ENCODE data around the gene ELFN1.
A peak's percentile ranks its signal among the peaks of the same experiment; 100 is the strongest.

ELFN1 gene

GRCh38 chr7:1737956-1738355, 67.9 kb downstream of the ELFN1 start:
- Histone ChIP-seq H3K4me3 (ENCODE audit: low read length) (no peak overlapping the region), H3K9ac (ENCODE audit: low read length) (no peak overlapping the region), H3K4me1 (ENCODE audit: control insufficient read depth, insufficient read depth, low read length) (no peaks in the 10 kb centered on the region), H3K36me3 (ENCODE audit: control insufficient read depth, insufficient read depth, low read length) (no peaks in the 10 kb centered on the region), H3K27ac (ENCODE audit: low read depth, low read length) (no peak overlapping the region), H3K27me3 (ENCODE audit: control insufficient read depth, insufficient read depth, low read length) (no peaks in the 10 kb centered on the region)

- Histone ChIP-seq H3K4me3 (ENCODE audit: low read length) (no peak overlapping the region), H3K27me3 (ENCODE audit: control insufficient read depth, insufficient read depth, low read length) (no peaks in the 10 kb centered on the region), H3K4me1 (ENCODE audit: control insufficient read depth, insufficient read depth, low read length) (no peaks in the 10 kb centered on the region), H3K36me3 (ENCODE audit: control insufficient read depth, insufficient read depth, low read length) (no peaks in the 10 kb centered on the region), H3K9ac (ENCODE audit: low read length) (no peak overlapping the region), H3K27ac (ENCODE audit: low read depth, low read length) (no peak overlapping the region)
These were observed 68.4 kb downstream of the ELFN1 start for GRCh38 chr7:1738511-1738910.

DNA sequence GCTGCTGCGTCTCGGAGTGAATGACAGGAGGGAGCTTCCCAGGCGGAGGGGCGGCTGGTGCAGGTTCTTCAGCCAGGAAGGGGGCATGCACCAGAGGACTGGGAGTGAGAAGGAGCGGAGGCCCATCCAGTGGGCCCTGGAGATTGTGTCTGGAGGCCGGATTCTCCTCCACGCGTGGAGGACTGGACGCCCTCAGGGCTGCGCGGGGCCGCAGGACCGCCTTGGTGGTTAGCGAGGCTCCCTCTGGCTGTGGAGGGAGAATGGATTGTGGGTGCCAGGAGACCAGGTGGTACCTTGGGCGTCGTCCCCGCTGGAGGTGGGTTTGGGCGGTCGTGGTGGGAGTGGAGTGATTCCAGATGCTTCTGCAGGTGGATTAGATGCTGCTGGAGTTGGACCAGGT, 68.9 kb downstream of the ELFN1 start:
- H3K27me3 ChIP-seq (ENCODE audit: control insufficient read depth, insufficient read depth, low read length): no peaks in the 10 kb centered on the region
- no peaks in the 10 kb centered on the region for H3K36me3 ChIP-seq (ENCODE audit: control insufficient read depth, insufficient read depth, low read length)
- H3K4me1 ChIP-seq (ENCODE audit: control insufficient read depth, insufficient read depth, low read length): no peaks in the 10 kb centered on the region
- no peak overlapping the region for H3K4me3 ChIP-seq (ENCODE audit: low read length)
- no peak overlapping the region for H3K27ac ChIP-seq (ENCODE audit: low read depth, low read length)
- no peak overlapping the region for H3K9ac ChIP-seq (ENCODE audit: low read length)

DNA sequence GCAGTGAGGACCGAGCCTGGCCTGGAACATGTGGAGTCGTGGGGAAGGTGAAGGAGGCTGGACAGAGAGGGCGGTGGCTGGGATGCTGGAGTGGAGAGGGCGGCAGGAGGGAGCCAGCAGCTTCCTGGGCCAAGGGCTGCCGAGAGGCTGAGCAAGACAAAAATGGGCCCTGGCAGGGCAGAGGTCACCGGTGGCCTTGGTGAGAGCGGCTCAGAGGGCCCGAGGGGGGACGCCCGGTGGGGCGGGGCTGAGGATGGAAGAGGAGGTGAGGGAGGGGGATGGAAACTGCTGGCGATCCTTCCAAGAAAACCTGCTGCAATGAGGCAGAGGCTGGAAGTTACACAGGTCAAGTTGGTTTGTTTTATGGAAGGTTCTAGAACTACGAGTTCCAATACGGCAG, 69.5 kb downstream of the ELFN1 start:
- H3K27ac ChIP-seq (ENCODE audit: low read depth, low read length): no peak overlapping the region
- no peak overlapping the region for H3K9ac ChIP-seq (ENCODE audit: low read length)
- no peak overlapping the region for H3K4me3 ChIP-seq (ENCODE audit: low read length)
- H3K27me3 ChIP-seq (ENCODE audit: control insufficient read depth, insufficient read depth, low read length): no peaks in the 10 kb centered on the region
- H3K4me1 ChIP-seq (ENCODE audit: control insufficient read depth, insufficient read depth, low read length): no peaks in the 10 kb centered on the region
- no peaks in the 10 kb centered on the region for H3K36me3 ChIP-seq (ENCODE audit: control insufficient read depth, insufficient read depth, low read length)

- Histone ChIP-seq H3K4me1 (ENCODE audit: control insufficient read depth, insufficient read depth, low read length) (no peaks in the 10 kb centered on the region), H3K27ac (ENCODE audit: low read depth, low read length) (no peak overlapping the region), H3K4me3 (ENCODE audit: low read length) (no peak overlapping the region), H3K27me3 (ENCODE audit: control insufficient read depth, insufficient read depth, low read length) (no peaks in the 10 kb centered on the region), H3K9ac (ENCODE audit: low read length) (no peak overlapping the region), H3K36me3 (ENCODE audit: control insufficient read depth, insufficient read depth, low read length) (no peaks in the 10 kb centered on the region)
These were observed 70.1 kb downstream of the ELFN1 start for GRCh38 chr7:1740214-1740613.

DNA sequence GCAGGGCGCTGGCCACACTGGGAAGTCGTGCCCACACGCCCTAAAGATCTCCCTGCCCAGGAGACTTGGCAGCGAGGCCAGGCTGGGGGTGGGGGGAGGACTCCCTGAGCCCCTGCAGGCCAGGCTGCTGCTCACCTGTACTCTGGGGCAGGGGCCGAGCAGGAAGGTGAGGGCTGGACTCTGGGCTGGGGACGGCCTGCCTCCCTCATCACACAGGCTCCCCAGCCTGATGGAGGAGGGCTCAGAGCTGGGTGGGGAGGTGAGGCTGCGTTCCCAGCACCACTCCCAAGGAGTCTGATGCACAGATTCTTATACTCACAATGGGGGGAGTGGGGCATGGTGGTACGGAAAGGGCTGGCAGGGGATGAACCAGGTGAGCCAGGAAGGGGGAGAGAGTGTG, 71.2 kb downstream of the ELFN1 start:
- Histone ChIP-seq H3K27me3 (ENCODE audit: control insufficient read depth, insufficient read depth, low read length) (no peaks in the 10 kb centered on the region), H3K36me3 (ENCODE audit: control insufficient read depth, insufficient read depth, low read length) (no peaks in the 10 kb centered on the region), H3K4me3 (ENCODE audit: low read length) (no peak overlapping the region), H3K27ac (ENCODE audit: low read depth, low read length) (no peak overlapping the region), H3K4me1 (ENCODE audit: control insufficient read depth, insufficient read depth, low read length) (no peaks in the 10 kb centered on the region), H3K9ac (ENCODE audit: low read length) (no peak overlapping the region)

DNA sequence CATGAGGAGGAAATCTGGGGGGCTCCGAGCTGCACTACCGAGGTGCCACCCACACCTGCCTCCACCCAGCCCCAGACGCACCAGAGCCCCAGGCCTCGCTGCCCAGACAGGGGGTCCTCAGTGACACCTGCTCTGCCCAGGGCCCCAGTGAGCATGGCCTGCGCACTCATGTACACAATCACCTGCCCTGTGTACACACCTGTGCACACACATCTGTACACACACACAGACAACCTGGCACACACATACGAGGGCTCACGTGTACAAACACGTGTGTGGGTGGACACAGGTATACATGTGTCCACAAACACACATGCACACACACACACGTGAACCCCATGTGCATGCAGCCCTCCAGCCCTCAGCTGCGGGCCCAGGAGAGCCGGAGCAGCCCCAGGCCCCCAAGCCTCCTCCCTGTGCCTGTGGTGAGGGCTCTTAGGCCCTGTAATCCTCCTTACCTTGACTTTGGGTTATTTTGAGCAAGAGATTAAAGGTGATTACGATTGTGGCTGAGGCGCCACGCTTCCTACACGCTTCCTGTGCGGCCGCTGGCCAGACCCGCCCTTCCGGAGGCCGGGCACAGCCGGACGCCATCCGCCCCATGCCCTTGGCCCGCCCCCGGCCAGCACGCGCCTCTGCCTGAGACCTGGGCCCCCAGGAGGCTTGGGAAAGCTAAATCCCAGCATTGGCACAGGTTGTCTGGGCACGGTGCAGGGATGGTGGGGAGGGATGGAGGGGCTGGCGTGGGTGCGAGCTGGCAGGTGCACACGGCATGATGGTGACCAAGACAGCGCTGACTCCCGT, 71.9 kb downstream of the ELFN1 start:
- no peak overlapping the region for H3K27ac ChIP-seq (ENCODE audit: low read depth, low read length)
- no peaks in the 10 kb centered on the region for H3K4me1 ChIP-seq (ENCODE audit: control insufficient read depth, insufficient read depth, low read length)
- H3K9ac ChIP-seq (ENCODE audit: low read length): no peak overlapping the region
- H3K36me3 ChIP-seq (ENCODE audit: control insufficient read depth, insufficient read depth, low read length): no peaks in the 10 kb centered on the region
- H3K4me3 ChIP-seq (ENCODE audit: low read length): no peak overlapping the region
- H3K27me3 ChIP-seq (ENCODE audit: control insufficient read depth, insufficient read depth, low read length): no peaks in the 10 kb centered on the region

DNA sequence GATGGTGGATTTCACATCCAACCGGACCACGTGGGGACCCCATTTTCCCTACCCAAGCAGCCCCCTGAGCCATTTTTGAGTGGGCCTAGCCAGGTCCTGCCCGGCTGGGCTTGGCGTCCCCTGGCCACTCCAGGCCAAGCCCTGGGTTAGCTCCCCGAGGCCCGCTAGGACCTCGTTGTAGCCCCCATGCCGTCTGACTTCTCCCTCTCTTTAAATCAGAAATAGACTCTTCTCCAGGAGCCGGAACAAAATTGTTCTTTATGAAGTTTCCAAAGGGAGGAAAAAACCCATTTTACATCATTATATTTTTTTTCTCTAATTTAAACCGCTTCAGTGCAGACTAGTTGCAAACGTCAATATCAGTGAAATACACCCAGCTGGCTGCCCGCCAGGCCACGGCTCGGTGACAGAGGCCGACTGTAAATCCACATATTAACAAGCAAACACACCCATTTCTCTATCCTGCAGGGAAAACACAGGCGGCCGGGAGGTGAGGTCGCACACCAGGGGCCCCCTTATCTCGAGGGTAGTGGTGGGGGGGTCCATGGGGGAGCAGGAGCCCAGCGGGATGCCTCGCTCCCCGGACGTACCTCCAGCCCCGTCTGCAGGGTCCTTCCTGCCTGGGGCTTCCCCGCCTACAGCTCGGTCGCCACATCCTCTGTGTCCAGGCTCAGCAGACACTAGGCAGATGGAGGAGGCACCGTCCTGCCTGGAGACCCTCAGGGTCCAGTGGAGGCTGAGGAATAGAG, 72.7 kb downstream of the ELFN1 start:
- Histone ChIP-seq H3K27me3 (ENCODE audit: control insufficient read depth, insufficient read depth, low read length) (no peaks in the 10 kb centered on the region), H3K27ac (ENCODE audit: low read depth, low read length) (no peak overlapping the region), H3K36me3 (ENCODE audit: control insufficient read depth, insufficient read depth, low read length) (no peaks in the 10 kb centered on the region), H3K4me1 (ENCODE audit: control insufficient read depth, insufficient read depth, low read length) (no peaks in the 10 kb centered on the region), H3K9ac (ENCODE audit: low read length) (no peak overlapping the region), H3K4me3 (ENCODE audit: low read length) (peak overlapping the region; percentile 27)

DNA sequence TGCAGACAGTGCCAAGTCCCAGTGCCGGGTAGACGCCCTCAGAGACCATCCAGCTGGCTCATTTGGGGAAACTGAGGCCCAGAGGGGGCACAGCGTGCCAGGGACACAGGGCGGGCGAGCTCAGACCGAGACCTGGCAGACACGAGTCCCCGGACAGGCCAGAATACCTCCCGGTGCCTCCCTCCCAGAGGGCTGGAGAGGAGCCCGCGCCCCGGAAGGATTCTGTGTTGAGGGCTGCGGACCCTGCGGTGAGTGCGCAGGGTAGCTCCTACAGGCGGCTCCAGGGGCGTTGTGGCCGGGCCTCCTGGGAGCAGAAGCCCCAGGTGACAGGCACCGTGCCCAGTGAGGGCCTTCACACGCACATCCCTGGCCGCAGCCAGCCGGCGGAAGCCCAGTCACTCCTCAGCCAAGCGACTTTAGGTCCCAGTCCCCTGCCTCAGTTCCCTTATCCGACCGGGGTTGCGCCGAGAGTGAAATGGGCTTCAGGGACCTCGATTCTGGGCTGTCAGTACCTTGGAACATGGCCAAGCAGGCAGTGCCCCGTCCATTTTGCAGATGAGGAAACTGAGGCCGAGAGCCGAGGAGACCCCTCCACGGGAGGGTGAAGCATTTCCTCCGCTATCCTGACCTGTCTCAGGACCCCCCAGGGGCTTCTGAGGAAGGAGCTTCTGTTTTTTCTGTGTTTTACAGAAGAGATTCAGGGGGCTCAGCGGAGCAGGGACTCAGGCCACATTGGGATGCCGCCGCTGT, 73.6 kb downstream of the ELFN1 start:
- H3K27ac ChIP-seq (ENCODE audit: low read depth, low read length): no peak overlapping the region
- H3K36me3 ChIP-seq (ENCODE audit: control insufficient read depth, insufficient read depth, low read length): no peaks in the 10 kb centered on the region
- no peaks in the 10 kb centered on the region for H3K4me1 ChIP-seq (ENCODE audit: control insufficient read depth, insufficient read depth, low read length)
- no peak overlapping the region for H3K4me3 ChIP-seq (ENCODE audit: low read length)
- H3K27me3 ChIP-seq (ENCODE audit: control insufficient read depth, insufficient read depth, low read length): peaks cover 6% of the 10 kb centered on the region
- no peak overlapping the region for H3K9ac ChIP-seq (ENCODE audit: low read length)

- Histone ChIP-seq H3K36me3 (ENCODE audit: control insufficient read depth, insufficient read depth, low read length) (no peaks in the 10 kb centered on the region), H3K27ac (ENCODE audit: low read depth, low read length) (no peak overlapping the region), H3K9ac (ENCODE audit: low read length) (no peak overlapping the region), H3K4me1 (ENCODE audit: control insufficient read depth, insufficient read depth, low read length) (no peaks in the 10 kb centered on the region), H3K4me3 (ENCODE audit: low read length) (no peak overlapping the region), H3K27me3 (ENCODE audit: control insufficient read depth, insufficient read depth, low read length) (peaks cover 11% of the 10 kb centered on the region)
These were observed 74.4 kb downstream of the ELFN1 start for GRCh38 chr7:1744296-1745017.

DNA sequence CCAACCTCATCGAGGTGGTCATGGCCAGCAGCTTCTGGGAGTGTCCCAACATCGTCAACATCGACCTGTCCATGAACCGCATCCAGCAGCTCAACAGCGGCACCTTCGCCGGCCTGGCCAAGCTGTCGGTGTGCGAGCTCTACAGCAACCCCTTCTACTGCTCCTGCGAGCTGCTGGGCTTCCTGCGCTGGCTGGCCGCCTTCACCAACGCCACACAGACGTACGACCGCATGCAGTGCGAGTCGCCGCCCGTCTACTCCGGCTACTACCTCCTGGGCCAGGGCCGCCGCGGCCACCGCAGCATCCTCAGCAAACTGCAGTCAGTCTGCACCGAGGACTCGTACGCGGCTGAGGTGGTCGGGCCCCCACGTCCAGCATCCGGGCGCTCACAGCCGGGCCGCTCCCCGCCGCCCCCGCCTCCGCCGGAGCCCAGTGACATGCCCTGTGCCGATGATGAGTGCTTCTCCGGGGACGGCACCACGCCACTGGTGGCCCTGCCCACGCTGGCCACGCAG, 75.0 kb downstream of the ELFN1 start:
- H3K4me1 ChIP-seq (ENCODE audit: control insufficient read depth, insufficient read depth, low read length): no peaks in the 10 kb centered on the region
- no peak overlapping the region for H3K9ac ChIP-seq (ENCODE audit: low read length)
- H3K36me3 ChIP-seq (ENCODE audit: control insufficient read depth, insufficient read depth, low read length): no peaks in the 10 kb centered on the region
- peaks cover 14% of the 10 kb centered on the region for H3K27me3 ChIP-seq (ENCODE audit: control insufficient read depth, insufficient read depth, low read length)
- no peak overlapping the region for H3K4me3 ChIP-seq (ENCODE audit: low read length)
- H3K27ac ChIP-seq (ENCODE audit: low read depth, low read length): no peak overlapping the region

Measured in rectal smooth muscle tissue (tissue), 1 donor.